Right forelimb (tissue), 1 donor: ENCODE results near the gene GHRHR.

Experiments
- DNase-seq: peaks from one replicate; pipeline ENCODE4 v3.0.0-alpha.2; 2018

Gene GHRHR

DNA sequence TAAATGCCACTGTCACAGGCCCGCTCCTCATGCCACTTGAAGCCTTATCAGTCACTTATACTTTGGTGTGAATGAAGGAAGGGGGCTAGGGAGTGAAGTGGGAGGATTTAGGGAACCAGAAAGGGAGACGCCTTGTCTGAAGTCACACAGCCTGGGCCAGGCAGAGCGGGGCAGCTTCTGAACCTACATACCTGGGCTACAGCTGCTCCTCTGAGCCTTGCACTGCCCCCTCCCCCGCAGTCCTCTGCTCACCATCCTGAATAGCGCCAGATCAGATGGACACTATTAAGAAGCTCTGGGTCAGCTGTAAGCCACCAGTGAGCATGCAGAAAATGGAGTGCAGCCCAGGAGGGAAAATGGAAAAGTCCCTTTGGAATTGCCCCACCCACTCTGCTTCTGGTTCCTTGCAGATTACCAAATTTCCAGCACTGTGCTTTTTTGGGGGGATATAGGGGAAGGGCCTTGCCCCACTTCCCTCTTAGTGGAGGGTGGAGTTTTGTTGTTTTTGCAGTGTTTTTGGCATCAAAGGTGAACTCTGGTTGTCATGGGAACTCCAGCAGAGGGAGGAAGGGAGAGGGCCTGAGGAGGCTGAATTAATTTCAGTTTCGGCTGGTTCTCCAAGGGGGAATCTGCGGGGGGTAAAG lies 53.4 kb downstream of the GHRHR start:
- DNase-seq: no peak

DNA sequence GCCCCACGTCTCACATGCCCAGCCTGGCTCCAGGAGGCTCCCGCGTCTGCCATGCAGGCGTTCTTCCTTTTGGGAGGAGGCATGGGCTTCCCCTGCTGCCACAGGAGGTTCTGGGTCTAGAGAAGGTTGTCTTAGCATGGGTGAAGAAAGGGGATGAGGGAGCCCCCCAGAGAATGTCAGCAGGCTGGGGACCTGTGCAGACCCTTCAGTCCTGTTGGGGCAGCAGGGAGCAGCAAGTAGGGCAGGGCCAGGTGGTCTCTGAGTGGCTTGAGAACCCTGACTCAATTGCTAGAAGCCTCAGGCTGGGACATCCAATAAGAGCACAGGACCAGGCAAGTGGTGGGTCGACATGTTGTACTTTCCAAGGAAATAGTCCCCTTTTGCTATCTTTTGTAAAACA lies 54.0 kb downstream of the GHRHR start:
- no peak for DNase-seq

DNA sequence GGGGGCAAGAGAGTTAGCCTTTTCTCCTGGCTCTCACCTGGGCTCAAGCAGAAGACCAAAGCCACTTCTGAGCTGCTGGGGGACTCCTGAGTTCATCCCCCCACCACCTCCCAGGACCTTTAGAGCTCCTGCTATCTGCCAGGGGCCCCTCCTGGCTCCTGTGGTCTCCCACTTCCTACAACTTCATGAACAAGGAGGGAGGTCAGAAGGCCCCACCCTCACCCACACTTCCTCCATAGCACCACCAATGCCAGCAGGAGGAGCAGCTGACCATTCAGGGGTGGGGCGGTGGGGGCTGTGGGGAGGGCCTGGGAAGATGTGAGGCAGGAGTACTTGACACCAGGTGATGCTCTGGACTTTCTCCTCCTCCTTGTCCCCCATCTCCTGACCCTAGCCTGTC lies 55.8 kb downstream of the GHRHR start:
- DNase-seq: no peak

DNA sequence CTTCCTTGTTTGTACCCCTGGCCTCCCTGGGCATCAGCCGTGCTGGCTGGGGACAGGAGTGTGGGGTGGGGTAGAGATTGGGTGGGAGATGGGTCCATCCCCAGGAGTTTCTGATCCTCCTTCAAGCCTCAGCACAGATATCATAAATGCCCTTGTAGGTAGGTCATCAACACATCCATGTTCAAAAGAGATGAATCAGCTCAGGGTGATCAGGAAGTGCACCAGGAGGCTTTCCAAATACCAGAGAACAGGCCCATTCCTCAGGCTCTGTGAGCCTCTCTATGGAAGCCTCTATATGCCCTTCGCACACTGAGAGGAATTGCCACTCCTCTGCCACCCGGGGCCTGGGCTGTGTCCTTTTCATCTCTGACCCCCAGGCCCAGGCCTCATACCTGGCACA lies 56.4 kb downstream of the GHRHR start:
- no peak for DNase-seq

DNA sequence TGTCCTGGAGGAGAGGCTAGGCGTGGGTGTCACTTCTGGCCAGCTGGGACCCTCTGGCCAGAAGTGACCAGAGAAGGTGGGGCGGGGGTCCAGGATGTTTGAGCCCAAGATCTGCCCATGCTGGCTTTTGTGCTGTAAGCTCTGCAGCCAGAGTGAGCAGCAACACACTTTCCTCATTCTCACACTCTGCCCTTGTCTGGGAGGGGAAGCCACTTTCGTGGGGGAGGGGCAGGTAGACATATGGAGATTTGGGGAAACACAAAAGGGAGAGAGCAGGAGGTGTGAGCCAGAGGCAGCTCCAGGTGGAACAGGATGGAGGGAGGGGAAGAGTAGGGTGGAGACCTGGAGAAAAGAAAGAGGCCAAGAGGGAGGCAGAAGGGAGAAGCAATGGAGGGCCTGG lies 56.9 kb downstream of the GHRHR start:
- no peak for DNase-seq

DNA sequence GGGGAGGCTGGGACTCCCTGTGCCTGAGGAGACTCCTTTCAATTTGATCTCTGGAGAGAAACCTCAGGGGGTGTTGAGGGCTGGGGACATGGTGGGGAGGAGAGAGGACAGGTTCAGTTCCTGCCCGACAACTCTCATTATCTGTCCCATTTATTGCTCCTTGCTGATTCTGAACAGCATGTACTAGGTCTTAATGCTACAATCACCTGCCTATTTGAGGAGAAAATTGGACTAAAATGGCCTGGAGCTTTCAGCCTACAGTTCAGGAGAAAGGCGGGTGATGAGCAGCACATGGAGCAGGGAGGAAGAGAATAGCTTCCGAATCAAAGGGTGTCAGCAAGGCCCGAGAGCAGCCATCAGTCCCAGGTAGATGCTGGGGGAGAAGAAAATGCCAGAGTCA lies 58.4 kb downstream of the GHRHR start:
- no peak for DNase-seq

DNA sequence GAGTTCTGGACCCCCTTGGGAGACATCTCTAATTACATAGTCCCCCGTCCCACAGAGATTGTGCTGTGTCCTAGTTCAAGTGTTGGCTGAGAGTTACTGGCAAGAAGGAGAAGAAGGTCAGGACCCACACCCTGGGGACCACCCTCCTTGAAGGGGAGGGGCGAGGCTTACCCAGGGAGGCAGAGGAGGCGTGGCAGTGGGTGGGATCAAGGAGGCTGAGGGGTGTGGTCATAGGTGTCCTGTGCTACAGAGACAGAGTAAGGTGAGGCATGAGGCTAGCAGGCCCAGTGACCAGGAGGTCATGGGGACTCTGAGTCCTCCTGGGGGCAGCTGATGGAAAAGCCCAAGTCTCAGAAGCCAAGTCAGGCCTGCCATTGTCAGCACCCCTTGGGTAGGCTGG lies 59.0 kb downstream of the GHRHR start:
- no peak for DNase-seq

DNA sequence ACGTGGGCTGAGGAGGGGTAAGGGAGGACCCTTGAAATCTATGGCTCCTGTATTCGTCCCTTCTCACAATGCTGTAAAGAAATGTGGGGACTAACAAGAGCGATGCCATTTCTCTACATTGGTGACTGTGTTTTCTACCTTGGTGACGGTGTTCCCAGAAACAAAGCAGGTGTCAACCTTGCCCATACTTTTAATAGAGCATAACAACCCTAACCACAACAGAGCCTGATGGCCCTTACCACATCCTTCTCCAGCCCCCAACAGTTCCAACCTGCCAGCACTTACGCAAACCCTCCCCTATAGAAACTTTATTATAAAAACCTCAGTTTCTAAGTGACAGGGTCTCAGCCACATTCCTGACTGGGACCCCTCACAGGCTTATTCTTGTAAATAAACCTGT lies 60.1 kb downstream of the GHRHR start:
- DNase-seq: no peak

DNA sequence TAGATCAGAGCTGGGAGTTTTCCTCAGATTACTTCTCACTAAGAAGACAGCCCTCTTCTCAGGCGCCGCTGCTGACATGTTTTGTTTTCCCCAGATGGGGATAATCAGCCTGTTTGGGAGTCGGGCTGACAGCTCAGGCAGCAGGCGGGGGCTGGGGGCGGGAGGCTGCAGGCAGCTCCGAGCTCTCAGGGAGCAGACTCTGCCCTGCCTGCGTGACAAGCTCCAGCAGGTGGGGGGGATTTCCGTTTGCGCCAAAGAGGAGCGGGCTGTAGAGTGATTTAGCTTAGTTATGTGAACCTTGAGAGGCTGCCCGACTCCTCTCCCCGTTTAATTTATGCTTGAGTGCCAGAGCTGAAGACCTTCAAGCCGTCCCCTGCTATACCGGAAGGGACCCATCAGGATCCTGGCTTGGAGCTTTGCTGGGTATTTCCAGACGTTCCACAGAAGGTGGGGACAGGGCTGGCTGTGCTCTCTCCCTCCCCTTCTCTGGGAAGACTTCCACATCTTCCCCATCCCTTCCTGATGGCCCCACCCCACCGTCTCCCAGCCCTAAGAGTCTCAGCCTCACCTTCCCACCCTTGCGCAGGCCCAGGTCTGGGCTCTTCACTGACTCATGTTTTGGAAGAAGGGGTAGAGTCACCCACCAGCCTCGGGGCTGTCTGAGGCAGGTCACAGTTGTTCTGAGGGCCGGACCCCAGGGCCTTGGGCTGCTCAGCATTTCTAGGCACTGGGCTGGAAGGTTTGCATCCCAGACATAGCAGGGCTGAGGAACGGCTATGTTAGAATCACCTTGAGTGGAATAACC lies 63.6 kb downstream of the GHRHR start:
- peak; percentile 78 for DNase-seq

DNA sequence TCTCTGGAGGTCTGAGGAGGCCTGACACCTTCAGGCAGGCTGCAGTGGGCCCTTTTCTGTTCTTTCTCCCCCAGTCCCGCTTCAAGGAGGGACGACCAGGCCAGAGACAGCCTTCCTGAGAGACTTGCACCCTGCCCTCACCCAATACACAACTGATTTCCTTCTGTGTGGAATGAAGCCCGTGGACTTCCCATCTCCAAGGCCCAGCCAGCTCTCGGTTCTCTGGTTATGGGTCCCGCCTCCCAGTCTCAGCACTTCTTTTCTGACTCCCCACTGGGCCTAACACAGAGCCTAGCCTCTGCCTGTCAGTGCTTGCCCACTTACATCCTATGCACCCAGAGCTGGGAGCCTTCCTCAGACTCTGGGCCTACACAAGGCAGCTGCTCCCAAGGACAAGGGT lies 64.3 kb downstream of the GHRHR start:
- DNase-seq: no peak

DNA sequence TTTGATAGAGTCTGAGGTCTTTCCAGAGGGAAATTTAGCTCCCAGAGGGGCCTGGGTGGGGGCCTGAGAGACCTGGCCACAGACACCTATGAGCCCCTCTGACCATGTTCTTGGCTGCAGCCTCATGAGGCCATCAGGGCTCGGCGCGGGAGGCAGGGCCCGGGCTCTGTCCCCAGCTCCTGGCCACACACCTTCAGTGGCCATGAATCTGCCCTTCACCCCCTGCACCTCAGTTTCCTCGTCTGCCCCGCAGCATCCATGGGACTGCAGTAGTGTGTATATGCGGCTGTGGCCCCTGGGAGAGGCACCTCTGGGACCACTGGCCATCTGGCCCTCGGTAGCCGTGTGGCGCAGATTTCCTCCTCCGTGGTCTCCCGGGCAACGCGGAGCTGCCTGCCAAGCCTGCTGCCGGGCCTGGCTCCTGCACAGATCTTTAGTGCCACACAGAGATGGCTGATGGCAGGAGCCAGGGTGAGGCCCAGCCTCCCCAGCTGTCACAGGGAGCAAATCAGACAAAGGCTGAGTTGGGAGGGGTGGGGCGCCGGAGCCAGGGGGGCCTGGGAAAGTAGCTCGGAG lies 64.8 kb downstream of the GHRHR start:
- peak; percentile 60 for DNase-seq
